ENCODE results near the gene MBTPS1. TPM values are rescaled to one million over a fixed set of nuclear protein-coding genes. Genes with fewer than 3 reads are reported as not detected.

MBTPS1 gene
- total RNA-seq = 100 to 1,000 TPM in 2 of 4 donors, 10 to 100 TPM in 2; 88.1 to 112 (median 102) TPM
- 59.3 TPM for polyA plus RNA-seq
- long read RNA-seq, donor 1, full-length matches to known transcripts = 91 of 195 reads
- long read RNA-seq, donor 1, partial matches to known transcripts = 90 of 195 reads
- long read RNA-seq, donor 1, other reads (novel, unspliced or antisense) = 14 of 195 reads
- long read RNA-seq, donor 2, full-length matches to known transcripts = 49 of 91 reads
- long read RNA-seq, donor 2, partial matches to known transcripts = 36 of 91 reads
- long read RNA-seq, donor 2, other reads (novel, unspliced or antisense) = 6 of 91 reads
- long read RNA-seq, donor 3, full-length matches to known transcripts = 267 of 458 reads
- long read RNA-seq, donor 3, partial matches to known transcripts = 163 of 458 reads
- long read RNA-seq, donor 3, other reads (novel, unspliced or antisense) = 28 of 458 reads
- long read RNA-seq, donor 4, full-length matches to known transcripts = 51 of 98 reads
- long read RNA-seq, donor 4, partial matches to known transcripts = 34 of 98 reads
- long read RNA-seq, donor 4, other reads (novel, unspliced or antisense) = 13 of 98 reads

DNA sequence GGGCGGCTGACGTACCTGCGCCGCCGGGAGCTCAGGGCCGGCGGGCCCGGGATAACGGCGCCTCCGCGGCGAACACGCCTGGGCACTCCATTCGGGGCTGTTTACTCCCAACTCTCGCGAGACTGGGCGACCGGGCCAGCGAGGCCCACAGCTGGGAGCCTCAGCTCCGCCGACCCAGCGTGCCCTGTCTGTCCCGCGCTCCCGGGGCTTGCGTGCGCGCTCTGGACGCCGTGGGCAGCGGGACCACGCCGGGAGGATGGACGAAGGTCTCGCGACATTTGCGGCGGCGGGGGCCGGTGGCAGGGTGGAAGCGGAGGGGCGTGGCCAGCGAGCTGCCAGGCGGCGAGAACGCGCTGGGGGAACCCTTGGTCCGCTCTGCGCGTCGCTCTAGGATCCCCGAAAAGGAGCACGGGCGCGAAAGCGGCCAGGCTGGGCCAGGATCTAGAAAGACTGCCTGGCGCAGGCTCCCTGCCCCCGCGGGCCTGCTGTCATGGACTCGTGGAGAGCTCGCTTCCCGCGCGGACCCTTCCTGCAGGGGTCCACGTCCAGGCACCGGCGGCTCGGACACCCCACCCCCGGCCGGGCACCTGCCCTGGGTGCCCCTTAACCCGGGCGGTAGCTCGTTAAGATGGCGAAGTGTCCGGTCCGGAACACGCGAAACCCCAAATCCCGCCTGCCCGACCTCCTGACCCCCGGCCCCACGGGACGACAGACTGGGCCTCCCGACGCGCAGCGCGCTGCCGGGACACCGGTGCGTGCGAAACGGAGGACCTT lies at the start of gene MBTPS1:
Gene MBTPS1, minus strand, starts transcription at position 223 of the 774 bp plus-strand sequence. CDS start 15,159 bp downstream, outside the sequence.
- WGBS = under 1% methylated on average over 94 of the region's 94 CpGs
- intact Hi-C loops (cut with DNase I) = no loop called here
- peak; percentile 99 for ATAC-seq

DNA sequence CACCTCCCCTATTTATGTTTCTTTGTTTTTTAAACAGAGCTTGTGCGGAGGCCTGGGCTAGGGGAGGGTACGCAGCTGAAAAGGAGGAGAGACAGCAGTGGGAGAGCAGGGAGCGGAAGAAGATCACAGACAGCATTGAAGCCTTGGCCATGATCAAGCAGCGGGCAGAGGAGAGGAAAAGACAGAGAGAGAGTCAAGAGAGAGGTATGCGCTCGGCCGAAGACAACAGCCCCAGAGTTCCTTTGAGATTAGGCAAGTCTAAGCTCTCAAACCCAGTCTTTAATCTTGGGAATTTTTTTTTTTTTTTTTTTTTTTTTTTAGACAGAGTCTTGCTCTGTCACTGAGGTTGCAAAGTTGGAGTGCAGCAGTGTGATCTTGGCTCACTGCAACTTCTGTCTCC lies 49.0 kb upstream of the MBTPS1 start:
- H3K9me3 ChIP-seq (ENCODE audit: control insufficient read depth, low read length) = no peaks in the 10 kb centered on the region
- intact Hi-C loops (cut with DNase I) = no loop called here
- H3K27me3 ChIP-seq (ENCODE audit: control insufficient read depth, insufficient read depth) = no peaks in the 10 kb centered on the region
- DNase-seq (no peak), ATAC-seq (no peak)
- 84% methylated on average over 7 of the region's 7 CpGs for WGBS
- no peak overlapping the region for H3K27ac ChIP-seq (ENCODE audit: low read length)
- no peaks in the 10 kb centered on the region for H3K4me1 ChIP-seq (ENCODE audit: control insufficient read depth, insufficient read depth, low read length)
- H3K4me3 ChIP-seq (ENCODE audit: low read length) = no peak overlapping the region

More for the DNA sequence above, at the start of gene MBTPS1:
- peak; percentile 99 to 100 (median 100) for DNase-seq
- Histone ChIP-seq H3K4me3 (ENCODE audit: low read length) (peak within 1 kb of the TSS; percentile 94), H3K9me3 (ENCODE audit: control insufficient read depth, low read length) (no peaks in the 10 kb centered on the region), H3K27ac (ENCODE audit: low read length) (peak within 1 kb of the TSS; percentile 86), H3K27me3 (ENCODE audit: control insufficient read depth, insufficient read depth) (no peaks in the 10 kb centered on the region), H3K4me1 (ENCODE audit: control insufficient read depth, insufficient read depth, low read length) (no peaks in the 10 kb centered on the region)

DNA sequence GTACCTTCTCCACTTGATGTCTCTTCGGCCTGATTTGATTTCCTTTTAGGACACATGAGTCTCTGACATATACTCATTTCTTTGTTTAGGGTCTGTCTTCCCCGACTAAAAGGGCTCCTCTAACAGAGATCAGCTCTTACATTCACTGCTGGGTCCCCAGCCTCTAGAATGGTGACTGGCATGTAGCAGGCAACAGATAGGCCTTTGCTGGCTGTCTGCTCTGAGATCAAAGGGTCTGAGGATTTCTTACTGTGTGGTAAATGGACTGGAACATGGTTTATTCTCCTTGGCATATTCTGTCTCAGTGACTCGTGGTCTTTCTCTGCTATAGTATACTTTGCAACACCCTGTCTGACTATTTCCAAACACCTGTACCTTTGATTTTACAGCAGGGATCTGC lies 45.1 kb upstream of the MBTPS1 start:
- ATAC-seq (no peak), DNase-seq (no peak)
- H3K27me3 ChIP-seq (ENCODE audit: control insufficient read depth, insufficient read depth) = no peaks in the 10 kb centered on the region
- no peaks in the 10 kb centered on the region for H3K9me3 ChIP-seq (ENCODE audit: control insufficient read depth, low read length)
- no peak overlapping the region for H3K27ac ChIP-seq (ENCODE audit: low read length)
- intact Hi-C loops (cut with DNase I) = no loop called here
- WGBS = 65% methylated on average over 3 of the region's 3 CpGs
- H3K4me3 ChIP-seq (ENCODE audit: low read length) = no peak overlapping the region
- no peaks in the 10 kb centered on the region for H3K4me1 ChIP-seq (ENCODE audit: control insufficient read depth, insufficient read depth, low read length)

DNA sequence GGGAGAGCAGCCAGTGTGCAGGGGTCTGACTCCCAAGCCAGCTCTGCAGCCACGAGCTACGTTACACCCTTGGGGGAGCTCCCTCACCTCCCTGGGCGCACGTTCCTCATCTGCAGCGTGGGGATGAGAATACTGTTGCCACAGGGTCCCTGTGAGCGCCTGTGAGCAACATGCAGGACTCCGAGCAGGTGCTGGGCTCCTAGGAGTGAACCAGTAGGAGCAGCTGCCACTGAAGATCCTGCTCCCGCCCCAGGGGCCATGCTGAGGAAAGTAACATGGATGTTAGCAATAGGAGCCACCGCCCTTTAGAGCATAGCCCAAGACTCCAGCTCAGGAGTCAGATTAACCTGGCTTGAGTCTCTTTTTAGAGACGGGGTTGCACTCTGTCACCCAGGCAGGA lies 44.3 kb upstream of the MBTPS1 start:
- Histone ChIP-seq H3K9me3 (ENCODE audit: control insufficient read depth, low read length) (no peaks in the 10 kb centered on the region), H3K27ac (ENCODE audit: low read length) (no peak overlapping the region), H3K4me1 (ENCODE audit: control insufficient read depth, insufficient read depth, low read length) (no peaks in the 10 kb centered on the region), H3K4me3 (ENCODE audit: low read length) (no peak overlapping the region), H3K27me3 (ENCODE audit: control insufficient read depth, insufficient read depth) (no peaks in the 10 kb centered on the region)
- no peak for ATAC-seq
- intact Hi-C loops (cut with DNase I) = no loop called here
- WGBS = 84% methylated on average over 10 of the region's 10 CpGs
- no peak for DNase-seq

GRCh38 chr16:84159800-84160199 lies 43.1 kb upstream of the MBTPS1 start:
- no peaks in the 10 kb centered on the region for H3K9me3 ChIP-seq (ENCODE audit: control insufficient read depth, low read length)
- DNase-seq = no peak
- 47% methylated on average over 1 of the region's 1 CpG for WGBS
- H3K27ac ChIP-seq (ENCODE audit: low read length) = no peak overlapping the region
- no peaks in the 10 kb centered on the region for H3K4me1 ChIP-seq (ENCODE audit: control insufficient read depth, insufficient read depth, low read length)
- intact Hi-C loops (cut with DNase I) = no loop called here
- no peaks in the 10 kb centered on the region for H3K27me3 ChIP-seq (ENCODE audit: control insufficient read depth, insufficient read depth)
- H3K4me3 ChIP-seq (ENCODE audit: low read length) = no peak overlapping the region
- ATAC-seq = no peak

- Histone ChIP-seq H3K27me3 (ENCODE audit: control insufficient read depth, insufficient read depth) (no peaks in the 10 kb centered on the region), H3K9me3 (ENCODE audit: control insufficient read depth, low read length) (no peaks in the 10 kb centered on the region), H3K4me3 (ENCODE audit: low read length) (no peak overlapping the region), H3K4me1 (ENCODE audit: control insufficient read depth, insufficient read depth, low read length) (no peaks in the 10 kb centered on the region), H3K27ac (ENCODE audit: low read length) (no peak overlapping the region)
- 32% methylated on average over 9 of the region's 9 CpGs for WGBS
- DNase-seq (no peak), ATAC-seq (no peak)
- intact Hi-C loops (cut with DNase I) = no loop called here
These were observed 42.3 kb upstream of the MBTPS1 start for GRCh38 chr16:84159007-84159406.

DNA sequence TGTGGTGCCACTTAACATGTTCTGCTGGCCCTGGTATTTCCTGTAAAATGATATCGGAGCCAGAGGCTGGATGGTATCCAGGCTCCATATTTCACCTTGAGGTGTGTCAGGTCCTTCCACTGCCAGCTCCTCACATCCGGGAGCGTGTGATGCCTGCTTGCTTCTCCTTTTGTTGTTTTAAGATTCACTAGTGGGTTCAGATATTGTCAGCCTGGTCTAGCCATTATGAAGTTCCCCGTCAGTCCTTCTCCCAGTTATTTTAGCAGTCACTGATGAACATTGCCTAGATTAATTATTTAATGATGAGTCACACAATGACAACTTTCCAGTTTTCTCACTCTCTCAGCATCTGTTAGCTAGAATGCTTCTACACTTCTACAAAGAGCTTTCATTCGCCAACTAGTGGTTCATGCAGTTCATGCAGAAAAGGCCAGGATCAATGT lies 39.6 kb upstream of the MBTPS1 start:
- no peak for DNase-seq
- intact Hi-C loops (cut with DNase I) = no loop called here
- WGBS = 46% methylated on average over 5 of the region's 5 CpGs

GRCh38 chr16:84155771-84156170 lies 39.0 kb upstream of the MBTPS1 start:
- DNase-seq (no peak), ATAC-seq (no peak)
- Histone ChIP-seq H3K27ac (ENCODE audit: low read length) (no peak overlapping the region), H3K27me3 (ENCODE audit: control insufficient read depth, insufficient read depth) (no peaks in the 10 kb centered on the region), H3K9me3 (ENCODE audit: control insufficient read depth, low read length) (no peaks in the 10 kb centered on the region), H3K4me1 (ENCODE audit: control insufficient read depth, insufficient read depth, low read length) (no peaks in the 10 kb centered on the region), H3K4me3 (ENCODE audit: low read length) (no peak overlapping the region)
- WGBS = 85% methylated on average over 6 of the region's 6 CpGs
- intact Hi-C loops (cut with DNase I) = no loop called here

More for the DNA sequence above, 39.6 kb upstream of the MBTPS1 start:
- Histone ChIP-seq H3K4me3 (ENCODE audit: low read length) (no peak overlapping the region), H3K9me3 (ENCODE audit: control insufficient read depth, low read length) (no peaks in the 10 kb centered on the region), H3K27me3 (ENCODE audit: control insufficient read depth, insufficient read depth) (no peaks in the 10 kb centered on the region), H3K27ac (ENCODE audit: low read length) (peak overlapping the region; percentile 72), H3K4me1 (ENCODE audit: control insufficient read depth, insufficient read depth, low read length) (no peaks in the 10 kb centered on the region)
- peak; percentile 29 to 66 for ATAC-seq

GRCh38 chr16:84155226-84155625 lies 38.5 kb upstream of the MBTPS1 start:
- ATAC-seq (no peak), DNase-seq (no peak)
- H3K27me3 ChIP-seq (ENCODE audit: control insufficient read depth, insufficient read depth) = no peaks in the 10 kb centered on the region
- no peak overlapping the region for H3K4me3 ChIP-seq (ENCODE audit: low read length)
- 96% methylated on average over 4 of the region's 4 CpGs for WGBS
- intact Hi-C loops (cut with DNase I) = no loop called here
- H3K4me1 ChIP-seq (ENCODE audit: control insufficient read depth, insufficient read depth, low read length) = no peaks in the 10 kb centered on the region
- H3K9me3 ChIP-seq (ENCODE audit: control insufficient read depth, low read length) = no peaks in the 10 kb centered on the region
- no peak overlapping the region for H3K27ac ChIP-seq (ENCODE audit: low read length)

GRCh38 chr16:84153660-84154214 lies 37.0 kb upstream of the MBTPS1 start:
- 65% methylated on average over 8 of the region's 8 CpGs for WGBS
- H3K4me1 ChIP-seq (ENCODE audit: control insufficient read depth, insufficient read depth, low read length) = no peaks in the 10 kb centered on the region
- intact Hi-C loops (cut with DNase I) = no loop called here
- DNase-seq (no peak), ATAC-seq (no peak)
- H3K4me3 ChIP-seq (ENCODE audit: low read length) = no peak overlapping the region
- H3K27ac ChIP-seq (ENCODE audit: low read length) = no peak overlapping the region
- no peaks in the 10 kb centered on the region for H3K9me3 ChIP-seq (ENCODE audit: control insufficient read depth, low read length)
- no peaks in the 10 kb centered on the region for H3K27me3 ChIP-seq (ENCODE audit: control insufficient read depth, insufficient read depth)

DNA sequence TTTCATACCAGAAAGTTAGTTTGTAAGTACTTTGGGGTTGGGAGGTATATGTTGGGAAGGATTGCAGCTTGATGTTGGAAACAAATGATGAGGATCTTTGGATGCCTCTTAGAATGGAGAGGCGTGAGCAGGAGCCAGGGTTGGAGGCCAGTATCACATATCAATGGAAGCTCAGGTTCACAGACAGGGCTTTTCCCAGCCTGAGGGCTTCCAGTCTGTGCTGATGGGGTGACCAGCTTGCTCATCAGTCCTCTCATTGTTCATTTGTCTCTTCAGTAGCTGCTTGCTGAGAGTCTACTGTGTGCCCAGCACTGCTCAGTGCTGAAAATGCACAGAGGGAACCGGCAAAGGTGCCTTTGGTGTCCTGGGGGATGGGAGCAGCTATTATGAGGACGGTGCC lies 34.2 kb upstream of the MBTPS1 start:
- no peak overlapping the region for H3K27ac ChIP-seq (ENCODE audit: low read length)
- ATAC-seq = no peak
- H3K27me3 ChIP-seq (ENCODE audit: control insufficient read depth, insufficient read depth) = no peaks in the 10 kb centered on the region
- intact Hi-C loops (cut with DNase I) = no loop called here
- H3K4me1 ChIP-seq (ENCODE audit: control insufficient read depth, insufficient read depth, low read length) = no peaks in the 10 kb centered on the region
- no peak overlapping the region for H3K4me3 ChIP-seq (ENCODE audit: low read length)
- 74% methylated on average over 3 of the region's 3 CpGs for WGBS
- H3K9me3 ChIP-seq (ENCODE audit: control insufficient read depth, low read length) = no peaks in the 10 kb centered on the region
- no peak for DNase-seq
